ENCODE data around the gene PDXP.
"Not testable (repeated sequence)": the region's sequence is repeated elsewhere in the genome, so short reads cannot be mapped to it uniquely, and the experiment has no call there.

The PDXP gene

DNA sequence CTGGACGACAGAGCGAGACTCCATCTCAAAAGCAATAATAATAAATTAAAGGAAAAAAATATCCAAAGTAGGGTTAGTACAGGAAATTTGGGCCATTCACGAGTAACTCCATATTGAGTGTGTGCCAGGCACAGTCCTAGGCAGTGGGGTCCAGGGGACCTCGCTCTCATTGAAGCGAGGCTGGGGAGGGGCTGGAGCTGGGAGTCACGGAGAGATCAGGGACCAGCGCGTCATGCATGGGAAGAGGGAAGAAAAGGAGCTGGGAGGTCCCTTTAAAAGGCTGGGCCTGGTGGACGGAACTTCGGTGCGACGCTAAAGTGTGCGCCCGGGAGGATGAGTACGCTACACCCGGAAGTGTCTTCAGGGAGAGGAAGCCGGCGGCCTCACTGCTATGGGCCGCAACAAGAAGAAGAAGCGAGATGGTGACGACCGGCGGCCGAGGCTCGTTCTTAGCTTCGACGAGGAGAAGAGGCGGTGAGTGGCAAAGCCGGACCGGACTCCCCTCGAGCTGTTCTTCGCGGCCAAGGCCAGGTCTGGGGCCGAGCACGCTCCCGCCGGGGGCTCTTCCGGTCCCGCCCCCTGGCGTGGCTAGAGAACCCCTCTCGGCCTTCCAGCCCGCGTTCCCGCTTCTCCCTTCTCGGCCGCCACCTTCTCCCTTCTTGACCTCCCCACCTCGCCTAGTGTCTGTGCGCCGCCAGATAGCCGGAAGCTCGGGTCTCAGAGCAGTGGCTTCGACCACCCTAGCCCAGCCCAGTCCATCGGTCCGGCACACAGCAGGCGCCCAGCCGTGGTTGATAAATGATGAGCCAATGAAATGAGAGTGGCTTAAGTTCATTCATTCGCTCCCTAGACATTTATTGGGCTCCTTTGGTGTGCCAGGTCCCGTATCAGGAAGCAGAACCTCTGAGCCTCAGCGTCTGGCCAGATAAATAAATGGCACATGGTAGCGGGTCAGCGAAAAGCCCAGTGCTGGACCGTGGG, 27.8 kb downstream of the PDXP start, which contains the start of gene NOL12:
TSS of gene NOL12 (plus strand) at position 342 of the 981 bp plus-strand sequence. CDS start at position 392, 50 bp downstream.
- in situ Hi-C loops (cut with MboI; ENCODE audit: low pct_unique_long_range_greater_than_20kb, low sequenced_read_pairs, unreplicated experiment): no loop called here
- DNase-seq (ENCODE audit: low spot score): peak; percentile 85
- TF ChIP-seq, protein P1, sequence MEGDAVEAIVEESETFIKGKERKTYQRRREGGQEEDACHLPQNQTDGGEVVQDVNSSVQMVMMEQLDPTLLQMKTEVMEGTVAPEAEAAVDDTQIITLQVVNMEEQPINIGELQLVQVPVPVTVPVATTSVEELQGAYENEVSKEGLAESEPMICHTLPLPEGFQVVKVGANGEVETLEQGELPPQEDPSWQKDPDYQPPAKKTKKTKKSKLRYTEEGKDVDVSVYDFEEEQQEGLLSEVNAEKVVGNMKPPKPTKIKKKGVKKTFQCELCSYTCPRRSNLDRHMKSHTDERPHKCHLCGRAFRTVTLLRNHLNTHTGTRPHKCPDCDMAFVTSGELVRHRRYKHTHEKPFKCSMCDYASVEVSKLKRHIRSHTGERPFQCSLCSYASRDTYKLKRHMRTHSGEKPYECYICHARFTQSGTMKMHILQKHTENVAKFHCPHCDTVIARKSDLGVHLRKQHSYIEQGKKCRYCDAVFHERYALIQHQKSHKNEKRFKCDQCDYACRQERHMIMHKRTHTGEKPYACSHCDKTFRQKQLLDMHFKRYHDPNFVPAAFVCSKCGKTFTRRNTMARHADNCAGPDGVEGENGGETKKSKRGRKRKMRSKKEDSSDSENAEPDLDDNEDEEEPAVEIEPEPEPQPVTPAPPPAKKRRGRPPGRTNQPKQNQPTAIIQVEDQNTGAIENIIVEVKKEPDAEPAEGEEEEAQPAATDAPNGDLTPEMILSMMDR (IDR thresholded peaks at IDR 0.05; ENCODE audit: extremely low read depth, insufficient read depth, missing control alignments): no peak

GRCh38 chr22:37690407-37690806, 31.9 kb downstream of the PDXP start:
- TF ChIP-seq, protein P1 (IDR thresholded peaks at IDR 0.05; ENCODE audit: extremely low read depth, insufficient read depth, missing control alignments): no peak
- DNase-seq (ENCODE audit: low spot score): no peak
- in situ Hi-C loops (cut with MboI; ENCODE audit: low pct_unique_long_range_greater_than_20kb, low sequenced_read_pairs, unreplicated experiment): no loop called here

DNA sequence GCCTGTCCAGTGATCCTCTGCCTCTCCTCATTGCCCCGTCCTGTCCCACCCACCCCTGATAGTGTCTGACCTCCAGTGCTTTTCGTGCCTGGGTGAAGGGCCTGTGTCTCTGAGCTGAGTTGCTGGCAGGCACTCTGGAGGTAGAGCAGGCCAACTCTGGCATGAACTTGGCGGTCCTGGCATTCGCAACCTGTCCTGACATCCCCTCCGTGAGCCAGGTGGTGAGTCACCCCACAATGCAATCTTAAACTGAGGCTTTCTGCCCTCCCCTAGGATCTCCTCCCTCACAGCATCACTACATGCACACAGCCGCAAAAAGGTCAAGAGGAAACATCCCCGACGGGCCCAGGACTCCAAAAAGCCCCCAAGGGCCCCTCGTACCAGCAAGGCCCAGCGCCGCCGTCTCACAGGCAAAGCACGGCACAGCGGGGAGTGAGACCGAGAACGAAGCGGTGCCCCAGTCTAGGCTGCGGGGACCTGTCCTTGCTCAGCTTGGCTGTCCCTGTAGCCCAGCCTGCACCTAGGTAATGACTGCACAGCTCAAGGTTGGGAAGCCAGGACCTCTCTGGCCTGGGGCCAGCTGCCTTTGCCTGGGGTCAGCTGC, 32.5 kb downstream of the PDXP start:
- TF ChIP-seq, protein P1 (IDR thresholded peaks at IDR 0.05; ENCODE audit: extremely low read depth, insufficient read depth, missing control alignments): no peak
- in situ Hi-C loops (cut with MboI; ENCODE audit: low pct_unique_long_range_greater_than_20kb, low sequenced_read_pairs, unreplicated experiment): no loop called here
- no peak for DNase-seq (ENCODE audit: low spot score)

DNA sequence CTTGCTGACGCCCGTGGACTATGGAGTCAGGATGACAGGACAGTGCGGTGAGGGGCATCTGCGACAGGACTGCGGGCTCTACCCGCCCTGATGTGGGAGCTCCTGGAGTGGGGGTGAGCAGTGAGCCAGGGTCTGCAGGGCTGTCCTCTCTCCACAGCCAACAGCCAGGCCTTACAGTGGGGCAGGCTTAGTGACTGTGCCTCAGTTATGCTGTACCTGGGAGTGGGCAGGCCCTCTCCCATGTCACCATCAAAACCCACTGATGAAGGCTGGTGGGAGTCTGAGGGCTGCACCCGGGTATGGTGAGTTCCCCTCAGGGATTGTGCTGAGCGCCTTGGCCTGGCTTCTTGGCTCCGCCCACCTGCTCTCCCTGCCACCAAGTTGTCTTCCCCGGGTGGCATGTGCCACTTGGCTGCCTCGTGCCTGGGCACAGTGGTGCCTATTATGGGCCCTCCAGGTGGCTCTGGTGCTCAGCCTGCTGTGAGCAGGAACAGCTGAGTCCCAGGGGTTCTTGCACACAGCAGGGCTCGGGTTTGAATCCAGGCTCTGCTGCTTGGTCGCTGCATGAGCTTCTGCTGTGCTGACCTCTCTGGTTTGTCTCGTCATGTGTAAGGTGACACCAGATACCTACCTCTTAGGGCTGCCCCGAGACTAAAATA, 34.2 kb downstream of the PDXP start:
- no peak for DNase-seq (ENCODE audit: low spot score)
- in situ Hi-C loops (cut with MboI; ENCODE audit: low pct_unique_long_range_greater_than_20kb, low sequenced_read_pairs, unreplicated experiment): no loop called here
- TF ChIP-seq, protein P1 (IDR thresholded peaks at IDR 0.05; ENCODE audit: extremely low read depth, insufficient read depth, missing control alignments): no peak

DNA sequence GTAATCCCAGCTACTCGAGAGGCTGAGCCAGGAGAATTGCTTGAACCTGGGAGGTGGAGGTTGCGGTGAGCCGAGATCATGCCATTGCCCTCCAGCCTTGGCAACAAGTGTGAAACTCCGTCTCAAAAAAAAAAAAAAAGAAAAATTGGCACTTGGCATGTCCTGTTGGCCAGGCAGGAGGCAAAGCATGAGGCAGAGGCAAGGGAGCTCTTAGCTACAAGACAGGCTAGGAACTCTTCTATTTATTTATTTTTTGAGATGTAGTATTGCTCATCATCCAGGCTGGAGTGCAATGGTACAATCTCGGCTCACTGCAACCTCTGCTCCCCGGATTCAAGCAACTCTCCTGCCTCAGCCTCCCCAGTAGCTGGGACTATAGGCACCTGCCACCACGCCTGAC, 35.6 kb downstream of the PDXP start:
- DNase-seq (ENCODE audit: low spot score); in situ Hi-C loops (cut with MboI; ENCODE audit: low pct_unique_long_range_greater_than_20kb, low sequenced_read_pairs, unreplicated experiment): not testable (repeated sequence)

DNA sequence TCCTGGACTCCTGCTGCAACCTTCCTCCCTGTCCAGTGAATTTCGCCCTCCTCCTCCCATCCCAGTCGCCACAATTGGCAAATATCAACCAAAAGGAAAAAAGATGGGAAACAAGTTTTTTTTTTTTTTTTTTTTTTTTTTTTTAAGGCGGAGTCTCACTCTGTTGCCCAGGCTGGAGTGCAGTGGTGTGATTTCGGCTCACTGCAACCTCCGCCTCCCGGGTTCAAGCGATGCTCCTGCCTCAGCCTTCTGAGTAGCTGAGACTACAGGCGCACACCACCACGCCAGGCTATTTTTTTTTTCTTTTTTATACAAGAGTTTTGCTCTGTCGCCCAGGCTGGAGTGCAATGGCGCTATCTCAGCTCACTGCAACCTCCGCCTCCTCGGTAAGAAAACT, 37.7 kb downstream of the PDXP start:
- DNase-seq (ENCODE audit: low spot score); in situ Hi-C loops (cut with MboI; ENCODE audit: low pct_unique_long_range_greater_than_20kb, low sequenced_read_pairs, unreplicated experiment): not testable (repeated sequence)

DNA sequence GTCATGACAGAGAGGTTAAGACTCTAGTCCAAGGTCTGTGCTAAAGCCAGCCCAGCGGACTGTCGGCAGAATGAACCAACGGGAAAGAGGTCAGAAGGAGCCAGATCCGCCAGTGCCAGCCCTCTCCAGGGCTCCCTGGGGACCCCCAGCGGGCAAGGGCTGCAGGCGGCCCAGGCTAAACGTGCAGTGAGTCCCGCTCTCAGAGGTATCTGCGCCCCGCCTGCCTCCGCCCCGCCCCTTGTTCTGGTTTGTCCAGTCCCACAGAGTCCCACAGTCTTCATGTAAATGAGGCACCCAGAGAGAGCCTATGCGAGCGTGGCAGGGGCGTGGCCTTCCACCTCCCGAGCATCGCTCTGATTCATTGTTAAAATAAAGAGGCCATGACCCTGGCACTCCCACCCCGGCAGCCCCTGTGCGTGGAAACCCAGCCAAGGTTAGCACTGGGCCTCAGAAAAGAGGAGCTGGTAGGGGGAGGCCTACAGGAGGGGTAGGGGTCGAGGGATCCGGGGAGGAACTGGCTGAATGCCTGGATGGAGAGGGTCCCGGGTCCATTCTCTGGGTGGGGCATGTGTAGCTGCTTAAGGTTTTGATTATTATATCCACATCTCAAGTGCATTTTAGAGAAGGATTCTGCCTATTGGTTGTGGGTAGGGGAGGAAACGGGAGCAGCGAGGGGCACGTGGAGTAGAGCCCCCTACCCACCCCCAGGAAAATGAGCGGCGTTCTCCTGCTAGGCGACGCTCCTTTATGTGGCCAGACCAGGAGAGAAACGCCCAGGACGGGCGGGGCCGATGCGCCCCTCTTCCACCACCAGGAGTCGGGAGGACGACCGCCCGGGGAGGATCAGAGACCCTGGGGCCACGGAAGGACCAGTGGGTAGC, 38.4 kb downstream of the PDXP start, which contains the start of gene TRIOBP:
TSS of gene TRIOBP (plus strand) at position 392 of the 881 bp plus-strand sequence. CDS start 4,318 bp downstream, outside the sequence.
- in situ Hi-C loops (cut with MboI; ENCODE audit: low pct_unique_long_range_greater_than_20kb, low sequenced_read_pairs, unreplicated experiment): no loop called here
- DNase-seq (ENCODE audit: low spot score): peak; percentile 81
- TF ChIP-seq, protein P1 (IDR thresholded peaks at IDR 0.05; ENCODE audit: extremely low read depth, insufficient read depth, missing control alignments): peak; percentile 50
